GM19043 (cell line): Measurements from ENCODE around the gene STAT3.
"Not testable (repeated sequence)": the region's sequence is repeated elsewhere in the genome, so short reads cannot be mapped to it uniquely, and the experiment has no call there.

Experiments
- ATAC-seq: cut with Tn5 transposase; IDR thresholded peaks from one replicate; pipeline ENCODE4 v1.9.1; 2021; ENCODE audit warnings: low read depth; ENCODE audit not compliant: unreplicated experiment

The STAT3 gene

GRCh38 chr17:42266918-42267766, 121.1 kb downstream of the STAT3 start:
- ATAC-seq: no peak

DNA sequence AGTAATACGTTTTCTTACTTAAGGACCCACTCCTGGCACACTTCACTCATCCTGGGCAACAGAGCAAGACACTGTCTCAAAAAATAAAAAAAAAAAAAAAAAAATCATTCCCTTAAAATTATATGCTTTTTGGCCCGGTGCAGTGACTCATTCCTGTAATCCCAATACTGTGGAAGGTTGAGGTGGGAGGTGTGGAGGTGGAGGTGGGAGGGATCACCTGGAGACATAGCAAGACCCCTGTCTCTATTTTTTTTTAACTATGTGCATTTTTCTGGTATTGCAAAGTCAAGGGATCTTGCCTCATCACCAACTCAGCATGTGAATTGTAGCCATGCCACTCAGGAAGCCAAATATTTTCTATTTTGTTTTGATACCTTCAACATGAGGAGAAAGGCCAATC, 121.8 kb downstream of the STAT3 start:
- no peak for ATAC-seq

DNA sequence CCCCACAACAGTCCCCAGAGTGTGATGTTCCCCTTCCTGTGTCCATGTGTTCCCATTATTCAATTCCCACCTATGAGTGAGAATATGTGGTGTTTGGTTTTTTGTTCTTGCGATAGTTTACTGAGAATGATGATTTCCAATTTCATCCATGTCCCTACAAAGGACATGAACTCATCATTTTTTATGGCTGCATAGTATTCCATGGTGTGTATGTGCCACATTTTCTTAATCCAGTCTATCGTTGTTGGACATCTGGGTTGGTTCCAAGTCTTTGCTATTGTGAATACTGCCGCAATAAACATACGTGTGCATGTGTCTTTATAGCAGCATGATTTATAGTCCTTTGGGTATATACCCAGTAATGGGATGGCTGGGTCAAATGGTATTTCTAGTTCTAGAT, 123.9 kb downstream of the STAT3 start:
- not testable (repeated sequence) for ATAC-seq
